Measurements from ENCODE around the gene CXCL8.

DNA sequence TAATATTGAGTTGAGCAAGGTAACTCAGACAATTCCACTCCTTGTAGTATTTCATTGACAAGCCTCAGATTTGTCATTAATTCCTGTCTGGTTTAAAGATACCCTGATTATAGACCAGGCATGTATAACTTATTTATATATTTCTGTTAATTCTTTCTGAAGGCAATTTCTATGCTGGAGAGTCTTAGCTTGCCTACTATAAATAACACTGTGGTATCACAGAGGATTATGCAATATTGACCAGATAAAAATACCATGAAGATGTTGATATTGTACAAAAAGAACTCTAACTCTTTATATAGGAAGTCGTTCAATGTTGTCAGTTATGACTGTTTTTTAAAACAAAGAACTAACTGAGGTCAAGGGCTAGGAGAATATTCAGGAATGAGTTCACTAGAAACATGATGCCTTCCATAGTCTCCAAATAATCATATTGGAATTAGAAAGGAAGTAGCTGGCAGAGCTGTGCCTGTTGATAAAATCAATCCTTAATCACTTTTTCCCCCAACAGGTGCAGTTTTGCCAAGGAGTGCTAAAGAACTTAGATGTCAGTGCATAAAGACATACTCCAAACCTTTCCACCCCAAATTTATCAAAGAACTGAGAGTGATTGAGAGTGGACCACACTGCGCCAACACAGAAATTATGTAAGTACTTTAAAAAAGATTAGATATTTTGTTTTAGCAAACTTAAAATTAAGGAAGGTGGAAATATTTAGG lies 821 bp downstream of the CXCL8 start:
- no peak for TF ChIP-seq POLR2A (IDR thresholded peaks at IDR 0.05; ENCODE audit: low read depth, low read length)
- no peak for TF ChIP-seq PAX5 (IDR thresholded peaks at IDR 0.05; ENCODE audit: insufficient read depth, low read length, severe bottlenecking)
- no peak for TF ChIP-seq POLR2AphosphoS5 (IDR thresholded peaks at IDR 0.05; ENCODE audit: low read depth, low read length)
